NCI-H2029 treated with DMSO at 0.1 percent for 48 hours (cell line): ENCODE results near the gene ABCC2.
A peak's percentile ranks its signal among the peaks of the same experiment; 100 is the strongest.
"Not testable (repeated sequence)": the region's sequence is repeated elsewhere in the genome, so short reads cannot be mapped to it uniquely, and the experiment has no call there.

Source experiments
- DNase-seq: peaks from one replicate; lab custom pipeline; 2025; lab: John Stamatoyannopoulos, UW

ABCC2 gene

DNA sequence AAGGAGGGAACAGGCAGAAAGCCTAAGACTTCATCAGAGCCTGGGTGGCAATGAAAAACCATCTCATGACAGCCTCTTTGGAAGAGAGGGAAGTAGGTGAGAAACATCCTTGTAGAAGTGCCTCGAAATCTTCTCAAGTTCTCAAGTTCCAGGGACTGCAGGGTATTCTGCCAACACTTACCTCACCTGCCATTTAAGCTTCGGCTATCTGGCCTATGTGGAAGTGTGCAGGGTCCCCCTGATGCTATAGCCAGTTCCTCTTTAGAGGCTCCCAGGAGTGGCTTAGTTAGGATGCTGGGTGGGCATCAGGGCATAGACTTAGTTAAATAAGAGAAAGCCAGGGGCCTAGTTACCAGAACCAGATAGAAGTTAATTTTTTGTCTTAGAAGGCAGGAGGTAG lies 27.0 kb downstream of the ABCC2 start:
- no peak for DNase-seq

DNA sequence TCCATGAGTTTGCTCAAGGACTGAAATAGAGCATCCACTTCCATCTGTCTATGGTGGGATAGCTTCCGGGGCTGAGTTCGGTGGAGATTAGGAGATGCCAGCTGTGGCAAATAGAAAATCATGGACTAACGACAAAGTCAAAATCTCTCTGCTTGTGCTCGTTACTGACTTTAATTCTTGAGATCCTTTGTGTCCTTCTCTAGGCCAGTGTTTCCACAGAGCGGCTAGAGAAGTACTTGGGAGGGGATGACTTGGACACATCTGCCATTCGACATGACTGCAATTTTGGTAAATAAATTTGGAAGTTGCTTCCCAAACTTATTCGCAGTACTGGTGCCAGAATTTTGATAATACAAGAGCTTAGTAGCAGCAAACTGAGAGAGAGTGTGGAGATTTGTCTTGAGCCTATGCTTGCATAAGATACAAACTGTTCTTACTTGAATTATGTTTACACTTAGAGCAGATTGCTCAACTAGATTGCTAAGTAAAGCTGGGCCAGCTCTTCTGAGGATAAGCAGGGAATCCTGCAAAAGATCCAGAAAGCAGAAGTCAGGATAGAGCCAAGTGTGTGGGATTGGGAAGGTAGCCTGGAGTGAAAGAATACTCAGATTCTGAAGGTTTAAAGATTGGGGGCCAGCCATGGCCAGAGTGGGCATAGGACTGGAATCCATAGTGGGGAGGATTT lies 27.6 kb downstream of the ABCC2 start:
- no peak for DNase-seq

DNA sequence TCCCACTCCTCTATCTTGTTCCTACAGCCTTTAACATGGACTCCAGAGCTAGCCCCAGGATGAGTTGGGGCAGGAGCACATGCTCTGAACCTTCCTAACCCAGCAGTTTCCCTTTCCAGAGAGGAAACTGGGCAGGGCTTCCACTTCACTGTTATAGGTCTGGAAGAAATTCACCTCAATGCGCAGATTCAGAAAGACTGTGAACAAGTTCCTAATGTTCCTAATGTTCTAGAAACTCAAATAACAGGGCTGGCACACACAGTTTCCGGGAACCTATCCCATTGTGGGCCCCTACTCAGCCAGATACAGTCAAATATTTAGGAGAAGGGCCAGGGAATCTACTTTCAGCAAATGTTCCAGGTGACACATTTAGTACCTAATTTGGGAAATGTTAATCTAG lies 29.7 kb downstream of the ABCC2 start:
- no peak for DNase-seq

DNA sequence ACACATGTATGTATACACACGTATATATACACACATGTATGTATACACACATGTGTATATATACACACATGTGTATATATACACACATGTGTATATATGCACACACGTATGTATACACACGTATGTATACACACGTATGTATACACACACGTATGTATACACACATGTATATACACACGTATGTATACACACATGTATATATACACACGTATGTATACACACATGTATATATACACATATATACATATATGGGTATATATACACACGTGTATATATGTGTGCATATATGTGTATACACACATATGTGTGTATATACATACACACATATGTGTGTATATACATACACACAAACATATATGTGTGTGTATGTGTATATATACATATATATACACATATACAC lies 31.7 kb downstream of the ABCC2 start:
- DNase-seq: no peak

DNA sequence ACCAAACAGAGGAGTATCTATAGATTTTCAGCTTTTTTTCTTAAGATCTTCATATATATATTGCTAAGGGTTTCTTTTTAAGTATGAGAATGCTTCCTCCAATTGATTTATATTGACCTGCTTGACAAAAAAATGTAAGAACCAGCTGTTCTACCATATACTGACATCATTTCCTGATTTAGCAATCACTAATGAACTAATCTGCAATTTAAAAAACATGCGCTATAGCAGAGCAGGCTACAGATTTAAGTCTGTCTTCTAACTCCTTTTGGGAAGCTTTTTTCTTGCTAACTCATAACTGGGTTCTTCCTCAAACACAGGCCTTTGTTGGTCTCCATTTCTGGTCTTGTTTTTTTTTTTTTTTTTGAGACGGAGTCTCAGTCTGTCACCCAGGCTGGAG lies 33.2 kb downstream of the ABCC2 start:
- DNase-seq: no peak

DNA sequence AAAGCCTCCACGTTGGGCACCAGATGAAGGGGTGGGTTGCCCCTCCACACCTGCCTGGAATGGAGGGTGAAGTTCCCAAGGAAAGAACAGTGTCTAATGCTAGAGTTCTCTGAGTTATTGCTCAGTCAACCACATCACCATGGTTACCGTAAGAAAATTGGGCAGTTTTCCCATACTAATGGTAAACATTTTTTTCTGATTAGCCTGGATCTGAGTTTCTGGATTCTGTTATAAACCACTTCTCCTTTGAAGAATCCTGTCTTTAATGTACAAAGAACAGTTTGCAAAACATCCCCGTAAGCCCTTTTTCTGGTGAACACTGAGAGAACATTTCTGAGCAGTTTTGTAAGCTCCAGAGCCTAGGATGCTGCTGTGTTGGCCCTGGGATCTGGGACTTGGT lies 45.5 kb downstream of the ABCC2 start:
- no peak for DNase-seq

DNA sequence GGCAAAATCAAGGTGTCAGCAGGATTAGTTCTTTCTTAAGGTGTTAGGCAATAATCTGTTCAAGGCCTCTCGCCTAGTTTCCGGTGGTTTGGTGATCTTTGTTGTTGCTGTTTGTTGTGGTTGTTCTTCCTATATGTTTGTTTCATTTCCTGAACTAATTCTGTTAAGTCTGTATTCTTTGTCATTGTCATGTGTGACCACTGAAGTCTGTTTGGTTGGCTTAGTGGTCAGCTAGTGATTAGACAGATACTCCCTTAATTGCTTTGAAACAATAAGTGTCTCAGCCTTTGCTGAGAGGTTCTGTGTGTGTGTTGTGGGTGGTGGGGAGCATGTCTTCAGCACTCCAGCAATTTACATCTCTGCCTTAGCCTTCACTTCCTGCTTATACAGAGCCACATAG lies 46.0 kb downstream of the ABCC2 start:
- DNase-seq: no peak

DNA sequence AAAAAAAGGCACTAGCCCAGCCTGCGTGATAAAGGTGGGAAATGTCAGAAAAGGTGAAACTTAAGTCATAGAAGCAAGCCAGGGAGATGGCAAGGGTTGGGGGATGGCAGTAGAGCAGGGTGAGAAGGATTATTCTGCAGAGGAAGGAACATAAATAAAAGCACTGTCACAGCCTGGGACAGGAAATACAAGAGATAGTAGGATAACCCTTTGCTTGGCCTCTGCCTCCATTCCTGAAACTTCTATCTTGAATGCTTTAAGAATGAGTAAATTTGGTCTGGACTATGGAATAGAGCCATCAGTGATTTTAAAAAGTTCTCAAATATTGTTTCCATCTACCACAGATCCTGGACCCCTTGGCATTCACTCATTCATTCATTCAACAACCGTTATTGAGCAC lies 50.0 kb downstream of the ABCC2 start:
- DNase-seq: no peak

DNA sequence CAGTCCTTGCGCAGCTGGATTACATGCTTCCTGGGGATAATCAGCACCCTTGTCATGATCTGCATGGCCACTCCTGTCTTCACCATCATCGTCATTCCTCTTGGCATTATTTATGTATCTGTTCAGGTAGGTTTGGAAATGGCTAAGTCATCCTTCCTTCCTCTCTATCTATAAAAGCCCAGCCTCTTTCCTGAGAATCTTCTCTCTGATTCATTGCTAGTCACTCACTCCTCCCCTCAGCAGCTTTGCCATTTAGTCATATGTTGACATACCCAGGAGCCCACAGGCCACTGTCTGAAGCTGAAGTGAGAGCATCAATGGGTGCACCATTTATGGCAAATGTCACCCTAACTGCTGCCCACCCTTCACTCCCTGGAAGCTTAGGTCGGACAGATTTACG lies 52.0 kb downstream of the ABCC2 start:
- no peak for DNase-seq

DNA sequence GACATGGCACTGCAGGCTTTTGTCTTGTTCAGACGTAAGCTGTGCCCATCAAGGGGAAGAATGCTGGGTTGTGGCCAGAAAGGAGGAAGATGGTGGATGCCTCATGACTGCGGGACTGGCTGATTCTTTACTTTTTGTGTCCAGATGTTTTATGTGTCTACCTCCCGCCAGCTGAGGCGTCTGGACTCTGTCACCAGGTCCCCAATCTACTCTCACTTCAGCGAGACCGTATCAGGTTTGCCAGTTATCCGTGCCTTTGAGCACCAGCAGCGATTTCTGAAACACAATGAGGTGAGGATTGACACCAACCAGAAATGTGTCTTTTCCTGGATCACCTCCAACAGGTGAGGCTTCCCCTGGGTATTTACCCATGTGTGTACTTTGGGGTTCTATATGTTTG lies 53.5 kb downstream of the ABCC2 start:
- DNase-seq: no peak

DNA sequence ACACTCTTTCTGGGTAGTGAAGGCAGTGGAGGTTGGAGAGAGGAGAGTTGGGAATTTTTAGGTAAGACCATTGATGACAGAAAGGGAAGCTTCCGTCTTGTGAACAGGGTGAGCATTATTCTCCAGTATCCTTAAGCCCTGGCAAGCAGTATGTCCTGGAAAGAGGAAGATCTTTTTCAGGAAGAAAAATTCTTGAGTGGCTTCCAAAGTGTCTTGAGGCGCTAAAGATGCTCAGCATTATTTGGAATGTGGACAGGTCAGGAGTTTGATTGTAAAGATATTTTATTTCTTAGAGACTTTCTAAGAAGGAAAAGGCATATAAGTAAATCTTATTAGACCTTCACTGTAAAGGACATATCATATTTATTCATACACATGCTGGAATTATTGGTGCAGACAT lies 54.3 kb downstream of the ABCC2 start:
- DNase-seq: no peak

DNA sequence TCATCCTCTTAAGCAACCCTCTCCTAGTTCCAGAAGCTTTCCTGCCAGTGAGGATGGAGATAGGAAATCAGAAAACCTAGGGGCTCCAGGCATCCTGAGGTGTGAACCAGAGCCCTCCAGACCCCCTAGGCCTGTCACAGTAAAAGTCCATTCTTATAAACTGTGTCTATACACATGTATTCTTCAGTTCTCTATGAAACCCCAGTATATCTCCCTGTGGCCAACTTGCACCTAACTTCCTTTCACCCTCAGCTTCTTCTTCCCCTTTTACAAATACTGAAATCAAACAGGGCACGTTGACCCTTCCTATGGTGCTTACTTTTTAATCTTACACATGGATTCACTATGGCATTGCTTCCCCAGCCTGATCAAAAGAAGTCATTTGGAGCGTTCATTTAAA lies 58.4 kb downstream of the ABCC2 start:
- DNase-seq: not testable (repeated sequence)

DNA sequence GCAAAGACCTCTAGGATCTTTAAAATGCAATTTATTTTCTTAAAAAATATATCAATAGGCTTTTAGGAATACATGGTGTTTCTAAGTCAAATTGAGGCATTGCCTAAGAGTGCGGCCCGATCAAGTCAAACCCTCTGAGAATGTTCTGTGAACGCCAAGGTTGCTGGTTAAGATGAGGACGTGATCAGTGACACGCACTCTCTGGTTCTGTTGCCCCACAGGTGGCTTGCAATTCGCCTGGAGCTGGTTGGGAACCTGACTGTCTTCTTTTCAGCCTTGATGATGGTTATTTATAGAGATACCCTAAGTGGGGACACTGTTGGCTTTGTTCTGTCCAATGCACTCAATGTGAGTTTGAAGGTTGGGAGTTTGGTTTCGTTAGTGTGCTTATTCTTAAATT lies 59.3 kb downstream of the ABCC2 start:
- DNase-seq: no peak

DNA sequence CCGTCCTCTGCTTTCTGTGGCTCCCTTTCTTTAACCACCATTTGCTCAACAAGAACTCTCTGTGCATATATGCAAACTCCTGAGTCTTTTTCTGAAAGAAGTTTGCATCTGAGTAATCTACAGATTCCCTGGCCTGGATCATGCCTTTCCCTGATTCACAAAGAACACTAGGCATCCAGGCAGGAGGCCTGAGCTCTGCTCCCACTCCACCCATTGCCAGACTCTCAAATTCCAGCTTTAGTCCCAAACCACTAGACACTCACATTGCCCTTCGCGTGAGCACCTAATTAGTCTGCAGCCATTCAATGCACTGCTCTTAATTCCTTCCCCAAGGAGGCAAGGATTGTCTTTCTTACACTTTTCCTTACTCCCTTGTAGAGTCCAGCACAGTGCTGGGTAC lies 60.9 kb downstream of the ABCC2 start:
- no peak for DNase-seq

DNA sequence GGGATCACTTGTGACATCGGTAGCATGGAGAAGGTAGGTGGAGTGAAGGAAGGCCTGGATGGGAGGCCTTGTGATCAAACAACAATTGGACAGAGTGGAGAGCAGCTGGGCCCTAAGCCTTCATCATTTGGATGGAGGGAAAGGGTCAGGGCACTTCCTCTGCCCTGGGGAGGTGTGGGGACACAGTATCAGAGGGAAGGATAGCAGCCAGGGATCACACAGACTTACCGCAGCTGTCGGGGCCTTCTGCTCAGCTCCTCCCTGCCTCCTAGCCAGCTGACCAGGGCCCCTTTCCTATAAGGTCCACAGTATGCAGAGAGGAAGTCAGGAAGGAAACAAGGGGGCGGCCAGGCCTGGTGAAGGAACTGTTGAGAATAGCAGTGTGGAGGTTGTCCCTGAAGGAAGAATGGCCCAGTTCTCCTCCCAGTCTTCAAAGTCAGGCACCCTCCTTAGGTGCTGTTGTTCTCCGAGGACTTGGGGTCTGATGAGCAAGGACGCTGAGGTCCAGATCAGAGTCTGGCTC lies 62.1 kb downstream of the ABCC2 start:
- no peak for DNase-seq

DNA sequence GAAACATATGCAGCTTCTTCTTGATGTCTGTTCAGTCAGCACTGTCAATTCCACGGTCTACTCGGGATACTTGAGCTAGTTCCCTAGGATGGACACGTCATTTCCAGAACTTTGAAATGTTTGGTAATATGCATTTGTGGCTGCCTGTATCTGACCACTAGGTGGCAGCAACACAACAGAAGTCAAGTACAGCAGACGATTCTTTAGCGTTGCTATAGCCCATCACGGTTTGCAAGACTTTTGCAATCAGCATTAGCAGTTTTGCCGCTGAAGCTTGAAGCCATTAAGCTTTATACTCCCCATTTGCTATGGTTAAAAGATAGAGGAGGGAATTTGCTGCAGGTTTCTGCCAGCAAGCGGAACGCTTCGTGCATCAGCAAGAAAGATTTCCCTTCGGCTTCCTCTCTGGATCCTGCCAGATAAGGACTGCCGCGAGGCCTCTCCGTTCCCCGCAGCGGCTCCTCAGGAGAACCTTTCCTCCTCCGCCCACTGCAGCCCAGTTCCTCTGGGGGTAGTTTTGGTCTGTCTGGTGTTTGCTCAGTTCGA lies 63.5 kb downstream of the ABCC2 start:
- DNase-seq: peak; percentile 19

DNA sequence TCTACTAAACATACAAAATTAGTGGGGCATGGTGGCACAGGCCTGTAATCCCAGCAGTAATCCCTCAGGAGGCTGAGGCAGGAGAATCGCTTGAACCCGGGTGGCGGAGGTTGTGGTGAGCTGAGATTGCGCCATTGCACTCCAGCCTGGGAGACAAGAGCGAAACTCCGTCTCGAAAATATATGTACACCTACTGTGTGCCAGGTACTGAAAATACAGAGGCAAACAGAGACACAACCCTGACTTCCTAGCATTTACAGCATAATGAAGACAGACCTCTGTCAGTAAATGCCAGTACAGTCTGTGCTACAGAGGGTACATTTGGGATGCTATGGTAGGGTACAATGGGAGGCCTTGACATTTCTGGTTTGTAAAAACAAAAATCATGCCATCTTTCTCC lies 66.6 kb downstream of the ABCC2 start:
- DNase-seq: no peak

DNA sequence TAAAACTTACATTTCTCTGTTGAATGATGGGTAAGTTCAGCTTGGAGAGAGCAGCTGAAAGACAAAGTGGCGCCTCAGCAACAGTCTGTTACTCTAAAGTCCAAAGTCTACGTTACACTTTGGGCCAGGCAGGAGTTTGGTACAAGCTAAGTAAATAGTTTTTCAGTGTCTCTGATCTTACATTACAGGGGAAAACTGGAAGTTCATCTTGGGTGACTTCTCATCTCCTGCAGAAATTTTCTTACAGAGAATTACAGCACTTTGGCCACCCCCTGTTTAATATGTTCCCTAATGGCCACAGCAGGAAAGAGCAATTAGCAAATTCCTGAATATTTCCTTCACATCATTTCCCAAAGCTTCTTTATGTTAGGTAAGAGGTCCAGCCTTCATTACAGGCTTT lies 67.1 kb downstream of the ABCC2 start:
- DNase-seq: no peak

DNA sequence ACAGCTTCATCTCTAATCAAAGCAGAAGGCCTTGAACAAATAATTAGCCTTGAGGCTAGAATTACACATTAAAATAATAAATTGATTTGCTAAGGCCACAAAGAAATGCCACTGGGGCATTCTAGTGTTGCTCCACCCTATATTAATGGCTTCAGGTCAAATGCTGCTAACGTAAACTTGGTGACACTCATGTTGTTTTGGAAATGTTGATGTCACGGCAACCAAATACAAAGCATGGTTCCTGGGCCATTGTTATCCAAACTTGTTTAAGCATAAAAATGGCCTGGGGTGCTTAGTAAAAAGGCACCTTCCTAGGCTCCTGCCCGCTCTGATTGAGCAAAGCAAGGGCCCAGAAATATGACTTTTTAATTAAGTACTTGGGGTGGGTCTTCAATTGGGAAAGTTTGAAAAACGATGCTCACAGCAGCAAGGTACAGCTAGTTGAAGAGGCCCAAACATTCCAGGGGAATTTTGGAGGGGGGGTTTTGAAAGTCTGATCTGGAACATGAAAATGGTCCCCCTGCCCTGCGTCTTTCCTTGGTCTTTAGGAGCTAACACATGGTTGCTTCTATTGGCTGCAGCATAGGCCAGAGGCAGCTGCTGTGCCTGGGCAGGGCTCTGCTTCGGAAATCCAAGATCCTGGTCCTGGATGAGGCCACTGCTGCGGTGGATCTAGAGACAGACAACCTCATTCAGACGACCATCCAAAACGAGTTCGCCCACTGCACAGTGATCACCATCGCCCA lies 67.8 kb downstream of the ABCC2 start:
- no peak for DNase-seq

DNA sequence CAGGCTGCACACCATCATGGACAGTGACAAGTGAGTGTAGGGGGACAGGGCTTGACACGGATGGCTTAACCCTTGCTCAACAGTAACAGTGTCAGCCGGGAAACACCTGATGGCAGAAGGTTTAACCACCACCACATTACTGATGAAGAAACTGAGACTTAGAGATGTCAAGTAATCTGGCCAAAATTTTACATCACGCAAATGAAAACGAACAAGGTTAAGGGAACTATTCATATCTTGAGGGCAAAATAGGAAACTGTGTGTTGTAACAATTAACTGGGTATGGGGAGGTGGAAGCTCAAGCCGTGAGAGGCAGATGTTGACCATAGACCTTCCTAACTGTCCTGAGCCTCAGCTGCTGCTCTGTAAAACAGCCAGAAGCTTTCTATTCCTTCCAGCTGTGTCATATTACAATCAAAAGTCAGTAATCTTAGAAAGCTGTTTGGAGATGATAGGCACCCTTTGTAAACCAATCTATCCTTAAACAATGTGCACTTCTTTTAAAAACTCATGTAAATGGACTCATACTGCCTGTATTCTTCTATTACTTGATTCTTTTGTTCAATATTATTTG lies 68.4 kb downstream of the ABCC2 start:
- DNase-seq: no peak

DNA sequence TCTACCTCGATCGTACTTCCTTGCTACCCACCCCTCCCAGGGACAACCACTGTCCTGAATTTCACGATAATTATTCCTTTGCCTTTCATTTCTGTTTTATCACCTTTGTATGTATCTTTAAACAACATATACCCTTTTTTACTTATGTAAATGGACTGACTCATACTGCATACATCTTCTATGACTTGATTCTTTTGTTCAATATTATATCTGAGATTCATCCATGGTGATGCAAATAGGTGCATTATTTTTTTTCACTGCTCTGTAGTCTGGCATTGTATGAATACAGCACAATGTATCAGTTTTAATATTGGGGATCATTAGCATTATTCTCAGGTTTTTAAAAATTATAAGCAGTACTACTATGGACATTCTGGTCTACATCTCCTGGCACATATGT lies 69.4 kb downstream of the ABCC2 start:
- DNase-seq: no peak

DNA sequence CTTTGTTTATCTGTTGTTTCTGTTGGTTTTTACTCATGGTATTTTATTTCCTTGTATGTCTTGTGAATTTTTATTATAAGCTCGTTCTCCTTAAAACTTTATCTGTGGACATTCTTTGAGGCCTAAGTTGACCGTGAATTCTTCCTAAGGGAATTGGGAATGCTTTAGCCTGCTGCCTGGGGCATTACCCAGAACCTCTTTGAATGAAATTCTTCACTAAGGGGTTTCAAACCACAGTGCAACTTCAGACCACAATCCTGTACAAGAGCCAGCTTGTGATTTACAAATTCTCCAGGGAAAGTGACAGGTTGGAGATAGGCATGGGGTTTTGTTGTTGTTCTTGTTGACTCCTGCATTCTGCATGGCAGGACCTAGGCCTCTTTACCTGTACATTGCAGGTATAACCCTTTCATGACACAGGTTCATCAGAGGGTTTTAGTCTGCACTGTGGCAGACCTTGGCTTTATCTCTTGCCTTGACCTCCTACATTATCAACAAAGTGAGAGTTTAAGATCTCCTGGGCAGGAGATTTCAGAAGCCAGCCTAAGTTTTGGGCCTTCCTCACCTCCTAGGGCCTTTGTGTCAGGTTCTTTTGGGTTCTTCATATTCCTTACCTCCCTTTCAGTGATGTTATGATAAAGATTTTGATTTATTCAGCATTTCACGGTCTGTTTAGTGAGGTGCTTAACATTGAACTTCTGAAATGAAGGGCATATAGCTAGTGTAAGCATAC lies 70.2 kb downstream of the ABCC2 start:
- DNase-seq: no peak
